Activated T-cell treated with anti-CD3 and anti-CD28 coated beads, Interleukin-2, amount 50 U/mL, for 72 hours (primary cell): Measurements from ENCODE around the gene SNCB. TPM values are rescaled to one million over a fixed set of nuclear protein-coding genes. Genes with fewer than 3 reads are reported as not detected.

Source experiments
- ATAC-seq, 2 donors: fragments of 150-1000 bp; cut with Tn5 transposase; replicated peaks in 1 of 2; 2 replicates each; pipeline ENCODE4 v1.10.0; 2021; ENCODE audit warnings: moderate library complexity in 2 of 2, mild to moderate bottlenecking in 1 of 2
- DNase-seq, 2 donors: peaks; one replicate each; pipeline ENCODE4 v3.0.0; 2021 to 2022; ENCODE audit warnings: mixed read lengths in 1 of 2
- H3K27ac Mint-ChIP-seq: one replicate; pipeline ENCODE4 v1.8.0; 2022; ENCODE audit warnings: mild to moderate bottlenecking, moderate library complexity, mixed read lengths
- H3K27me3 Mint-ChIP-seq: one replicate; pipeline ENCODE4 v1.8.0; 2022; ENCODE audit warnings: low read depth, mixed read lengths
- H3K36me3 Mint-ChIP-seq, 2 donors: one replicate each; pipeline ENCODE4 v1.8.0; 2022; ENCODE audit warnings: mixed read lengths in 2 of 2, mild to moderate bottlenecking in 1 of 2; ENCODE audit not compliant: insufficient read depth in 2 of 2
- H3K4me1 Mint-ChIP-seq: one replicate; pipeline ENCODE4 v1.8.0; 2022; ENCODE audit warnings: low read depth, mixed read lengths
- H3K4me3 Mint-ChIP-seq, 2 donors: one replicate each; pipeline ENCODE4 v1.8.0; 2022; ENCODE audit warnings: mild to moderate bottlenecking in 2 of 2, mixed read lengths in 2 of 2, moderate library complexity in 2 of 2
- H3K9me3 Mint-ChIP-seq, 2 donors: one replicate each; pipeline ENCODE4 v1.8.0; 2022; ENCODE audit warnings: mixed read lengths in 2 of 2
- total RNA-seq, 2 donors: library from RNA; stranded (reverse); gene quantifications; one replicate each; pipeline ENCODE4 v1.2.3, GENCODE V29; 2022

SNCB gene
- total RNA-seq, 2 donors from 2014 or later = 0.81 TPM; not detected in 1

- Mint-ChIP-seq H3K9me3 (no peaks in the 10 kb centered on the region), H3K27me3 (no peaks in the 10 kb centered on the region), H3K27ac (no peak overlapping the region), H3K4me3 (peak overlapping the region; percentile 38 to 57), H3K4me1 (peaks cover 45% of the 10 kb centered on the region), H3K36me3 (peaks cover 4 to 6% of the 10 kb centered on the region in 2 donors)
- ATAC-seq (peak; percentile 44 to 50), DNase-seq (peak; percentile 66 to 69)
Observed at GRCh38 chr5:176658007-176658599, 27.8 kb upstream of the SNCB start.

DNA sequence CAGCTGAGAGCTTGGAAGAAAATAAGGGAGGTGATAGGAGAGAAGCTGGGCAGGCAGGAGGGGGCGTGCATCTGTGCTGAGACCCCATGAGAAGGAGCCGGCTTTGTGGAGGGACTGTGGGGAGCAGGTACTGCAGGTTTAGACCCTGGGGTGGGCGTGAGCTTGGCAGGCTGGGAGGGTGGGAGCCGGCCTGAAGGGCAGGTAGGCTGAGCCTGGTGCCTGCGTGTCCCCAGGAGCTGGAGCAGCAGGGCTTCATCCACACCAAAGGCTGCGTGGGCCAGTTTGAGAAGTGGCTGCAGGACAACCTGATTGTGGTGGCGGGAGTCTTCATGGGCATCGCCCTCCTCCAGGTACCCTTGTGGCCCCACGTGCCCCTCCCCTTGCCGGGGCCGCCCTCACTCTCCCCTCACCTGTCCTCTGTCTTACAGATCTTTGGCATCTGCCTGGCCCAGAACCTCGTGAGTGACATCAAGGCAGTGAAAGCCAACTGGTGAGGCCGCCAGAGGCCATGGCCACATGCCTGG, 26.2 kb upstream of the SNCB start:
- no peak for ATAC-seq
- Mint-ChIP-seq H3K9me3 (no peaks in the 10 kb centered on the region), H3K4me1 (peaks cover 56% of the 10 kb centered on the region), H3K27me3 (no peaks in the 10 kb centered on the region), H3K4me3 (no peak overlapping the region), H3K27ac (no peak overlapping the region), H3K36me3 (peaks cover 4 to 6% of the 10 kb centered on the region in 2 donors)
- DNase-seq = no peak

DNA sequence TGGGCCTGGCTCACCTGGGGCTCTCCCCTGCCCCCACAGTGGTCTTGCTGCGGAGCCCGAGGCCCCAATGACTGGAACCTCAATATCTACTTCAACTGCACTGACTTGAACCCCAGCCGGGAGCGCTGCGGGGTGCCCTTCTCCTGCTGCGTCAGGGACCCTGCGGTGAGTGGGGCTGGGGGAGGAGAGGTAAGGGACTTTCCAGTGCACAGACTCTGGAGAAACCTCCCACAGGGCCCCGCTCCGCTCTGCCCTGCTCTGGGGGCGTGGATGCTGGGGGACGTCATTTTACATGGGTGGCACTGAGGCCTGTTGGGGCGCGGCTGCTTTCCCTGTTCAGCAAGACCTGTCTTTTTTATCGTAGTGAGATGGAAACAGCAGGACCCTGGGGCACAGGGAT, 24.5 kb upstream of the SNCB start:
- peaks cover 4 to 6% of the 10 kb centered on the region in 2 donors for H3K36me3 Mint-ChIP-seq
- H3K9me3 Mint-ChIP-seq = no peaks in the 10 kb centered on the region
- H3K4me1 Mint-ChIP-seq = peaks cover 58% of the 10 kb centered on the region
- H3K4me3 Mint-ChIP-seq = peak overlapping the region in 1 of 2 donors; percentile 44
- H3K27ac Mint-ChIP-seq = no peak overlapping the region
- DNase-seq (peak in 1 of 2 donors; percentile 26), ATAC-seq (no peak)
- H3K27me3 Mint-ChIP-seq = peaks cover 5% of the 10 kb centered on the region

GRCh38 chr5:176653401-176654385, 23.4 kb upstream of the SNCB start:
- H3K4me1 Mint-ChIP-seq = peaks cover 57% of the 10 kb centered on the region
- H3K9me3 Mint-ChIP-seq = no peaks in the 10 kb centered on the region
- peaks cover 4 to 6% of the 10 kb centered on the region in 2 donors for H3K36me3 Mint-ChIP-seq
- H3K27me3 Mint-ChIP-seq = peaks cover 5% of the 10 kb centered on the region
- DNase-seq = peak; percentile 79 to 90
- H3K4me3 Mint-ChIP-seq = peak overlapping the region; percentile 1 to 46
- peak overlapping the region; percentile 1 for H3K27ac Mint-ChIP-seq
- ATAC-seq = peak; percentile 89 to 90

GRCh38 chr5:176652136-176652535, 21.8 kb upstream of the SNCB start:
- Mint-ChIP-seq H3K27ac (no peak overlapping the region), H3K4me3 (no peak overlapping the region), H3K27me3 (peaks cover 5% of the 10 kb centered on the region), H3K36me3 (peaks cover 4 to 6% of the 10 kb centered on the region in 2 donors), H3K4me1 (peaks cover 52% of the 10 kb centered on the region), H3K9me3 (no peaks in the 10 kb centered on the region)
- DNase-seq (no peak), ATAC-seq (no peak)

GRCh38 chr5:176651472-176651980, 21.2 kb upstream of the SNCB start:
- Mint-ChIP-seq H3K27ac (no peak overlapping the region), H3K27me3 (peaks cover 5% of the 10 kb centered on the region), H3K4me1 (peaks cover 56% of the 10 kb centered on the region), H3K36me3 (peaks cover 4 to 6% of the 10 kb centered on the region in 2 donors), H3K9me3 (no peaks in the 10 kb centered on the region), H3K4me3 (no peak overlapping the region)
- no peak for DNase-seq
- no peak for ATAC-seq

- Mint-ChIP-seq H3K9me3 (no peaks in the 10 kb centered on the region), H3K36me3 (peaks cover 4% of the 10 kb centered on the region in 2 donors), H3K4me1 (peaks cover 66% of the 10 kb centered on the region), H3K4me3 (peak overlapping the region in 1 of 2 donors; percentile 1), H3K27me3 (peaks cover 5% of the 10 kb centered on the region), H3K27ac (no peak overlapping the region)
- DNase-seq (no peak), ATAC-seq (no peak)
Observed at GRCh38 chr5:176650354-176650884, 20.1 kb upstream of the SNCB start.

DNA sequence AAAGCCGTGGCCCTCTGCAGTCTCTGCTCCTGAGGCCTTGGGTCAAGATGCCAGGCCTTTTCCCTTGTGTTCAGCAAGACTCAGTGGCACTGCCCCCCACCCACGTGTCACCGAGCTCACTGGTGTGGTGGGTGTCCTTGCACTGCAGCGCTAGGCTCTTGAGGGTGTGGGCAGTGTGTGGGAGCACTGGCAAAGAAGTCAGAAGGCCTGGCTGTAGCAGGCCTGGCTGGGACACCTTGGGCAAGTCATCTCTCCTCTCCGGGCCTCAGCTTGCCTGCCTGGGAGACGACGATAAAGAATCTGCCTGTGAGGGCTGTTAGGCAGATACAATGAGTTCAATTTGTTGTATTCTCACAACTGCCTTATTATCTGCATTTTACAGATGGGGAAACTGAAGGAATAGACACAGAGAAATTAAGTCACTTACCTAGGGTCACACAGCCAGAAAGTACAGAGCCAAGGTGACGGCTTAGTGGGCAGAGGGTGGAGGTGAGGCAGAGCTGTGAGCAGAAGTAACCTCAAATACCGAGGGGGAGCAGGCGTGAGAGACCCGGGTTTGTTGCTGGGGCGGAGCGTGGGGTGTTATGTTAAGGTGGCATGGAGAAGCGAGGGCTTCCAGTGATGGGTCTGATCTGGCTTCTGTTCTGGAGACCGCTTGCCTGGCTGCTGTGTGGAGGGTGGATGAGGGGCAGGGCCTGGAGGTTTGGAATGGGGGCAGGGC, 18.3 kb upstream of the SNCB start:
- ATAC-seq = no peak

DNA sequence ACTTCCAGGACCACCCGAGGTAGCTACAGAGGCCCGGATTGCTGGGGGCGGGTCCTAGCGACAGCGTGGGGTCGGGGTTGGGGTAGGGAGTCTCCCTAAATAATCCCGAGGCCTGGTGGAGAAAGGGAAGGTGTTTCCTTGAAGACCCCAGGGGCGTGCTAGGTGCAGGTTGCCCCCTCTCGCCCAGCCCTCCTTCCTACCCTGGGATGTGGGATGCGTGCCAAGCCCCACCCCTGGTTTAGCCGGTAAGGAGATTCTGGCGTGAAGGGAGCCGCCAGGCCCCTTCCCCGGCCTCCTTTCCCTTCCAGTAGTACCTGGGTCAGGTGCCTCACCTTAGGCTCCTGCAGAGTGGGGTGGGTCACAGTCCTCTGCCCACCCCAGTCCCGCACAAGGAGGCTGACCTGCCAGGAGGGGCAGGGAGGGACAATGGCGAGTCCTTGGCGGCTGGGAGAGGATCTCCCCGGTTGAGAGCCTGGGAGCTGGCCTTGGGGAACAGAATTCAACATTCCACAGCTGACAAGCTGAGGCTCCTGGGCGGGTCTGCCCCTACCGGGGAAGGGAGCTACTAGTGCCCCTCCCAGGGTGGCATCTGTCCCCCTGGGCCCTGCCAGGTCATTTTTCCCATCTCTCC, 17.6 kb upstream of the SNCB start:
- peaks cover 5% of the 10 kb centered on the region for H3K27me3 Mint-ChIP-seq
- peak overlapping the region; percentile 77 for H3K27ac Mint-ChIP-seq
- H3K4me1 Mint-ChIP-seq = peaks cover 52% of the 10 kb centered on the region
- H3K4me3 Mint-ChIP-seq = peak overlapping the region; percentile 84 to 85
- ATAC-seq (no peak), DNase-seq (peak in 1 of 2 donors; percentile 27)
- no peaks in the 10 kb centered on the region for H3K9me3 Mint-ChIP-seq
- no peaks in the 10 kb centered on the region for H3K36me3 Mint-ChIP-seq

More for the DNA sequence above, 18.3 kb upstream of the SNCB start:
- Mint-ChIP-seq H3K9me3 (no peaks in the 10 kb centered on the region), H3K4me3 (peak overlapping the region; percentile 84 to 85), H3K36me3 (peaks cover 2 to 4% of the 10 kb centered on the region in 2 donors), H3K4me1 (peaks cover 59% of the 10 kb centered on the region), H3K27ac (peak overlapping the region; percentile 77), H3K27me3 (peaks cover 5% of the 10 kb centered on the region)
- peak in 1 of 2 donors; percentile 43 for DNase-seq

GRCh38 chr5:176647030-176647842, 16.9 kb upstream of the SNCB start, which contains the start of gene TSPAN17:
Gene TSPAN17 (plus strand): TSS chr5:176647484. CDS start chr5:176647616, 132 bp downstream.
- H3K4me3 Mint-ChIP-seq = peak within 1 kb of the TSS; percentile 90 to 92
- peak; percentile 100 for DNase-seq
- peaks cover 5% of the 10 kb centered on the region for H3K27me3 Mint-ChIP-seq
- no peaks in the 10 kb centered on the region for H3K36me3 Mint-ChIP-seq
- peak within 1 kb of the TSS; percentile 77 for H3K27ac Mint-ChIP-seq
- peak; percentile 95 for ATAC-seq
- H3K9me3 Mint-ChIP-seq = no peaks in the 10 kb centered on the region
- H3K4me1 Mint-ChIP-seq = peaks cover 45% of the 10 kb centered on the region

DNA sequence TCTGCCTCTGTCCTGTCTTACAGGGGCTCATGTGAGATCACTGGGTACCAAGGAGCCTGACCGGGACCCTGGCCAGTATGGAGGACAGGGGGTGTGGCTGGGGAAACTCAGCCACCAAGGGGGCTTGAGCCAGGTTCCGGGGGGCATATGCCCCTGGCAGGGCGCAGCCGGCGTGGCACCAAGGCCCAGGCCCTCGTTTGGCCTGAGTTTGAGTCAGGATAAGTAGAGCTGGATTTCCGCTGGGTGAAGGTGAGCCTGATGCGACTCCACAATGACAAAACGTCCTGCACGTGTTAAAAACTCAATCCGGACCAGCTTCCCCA, 16.3 kb upstream of the SNCB start:
- Mint-ChIP-seq H3K9me3 (no peaks in the 10 kb centered on the region), H3K27me3 (peaks cover 5% of the 10 kb centered on the region), H3K36me3 (no peaks in the 10 kb centered on the region), H3K4me3 (peak overlapping the region; percentile 90 to 92), H3K27ac (peak overlapping the region; percentile 17), H3K4me1 (peaks cover 42% of the 10 kb centered on the region)
- DNase-seq (no peak), ATAC-seq (peak in 1 of 2 donors; percentile 17)
